Effector CD4-positive, alpha-beta T cell (primary cell): ENCODE results near the gene CLDN16. TPM values are rescaled to one million over a fixed set of nuclear protein-coding genes. Genes with fewer than 3 reads are reported as not detected.

Experiments used
- DNase-seq: peaks from one replicate; pipeline ENCODE4 v3.0.0-alpha.2; 2020
- total RNA-seq: gene quantifications from one replicate; lab custom pipeline; 2026; lab: John Stamatoyannopoulos, UW

Gene CLDN16
- total RNA-seq = not detected

GRCh38 chr3:190387578-190388213, at the start of gene CLDN16:
Gene CLDN16, plus strand, starts transcription at chr3:190388163. Its CDS starts 167 bp downstream, at chr3:190388330.
- no peak for DNase-seq

- no peak for DNase-seq
Measured at GRCh38 chr3:190338717-190339116, 49.2 kb upstream of the CLDN16 start.

GRCh38 chr3:190339130-190339529, 48.8 kb upstream of the CLDN16 start:
- DNase-seq = no peak

GRCh38 chr3:190340071-190340470, 47.9 kb upstream of the CLDN16 start:
- no peak for DNase-seq

- no peak for DNase-seq
Measured at GRCh38 chr3:190345027-190345821, 42.7 kb upstream of the CLDN16 start.

- no peak for DNase-seq
Measured at GRCh38 chr3:190345878-190346277, 42.1 kb upstream of the CLDN16 start.

- no peak for DNase-seq
Measured at GRCh38 chr3:190346541-190346940, 41.4 kb upstream of the CLDN16 start.

- no peak for DNase-seq
Measured at GRCh38 chr3:190352861-190353457, 35.0 kb upstream of the CLDN16 start.

- DNase-seq = no peak
Measured at GRCh38 chr3:190356246-190356645, 31.7 kb upstream of the CLDN16 start.

- no peak for DNase-seq
Measured at GRCh38 chr3:190357468-190357867, 30.5 kb upstream of the CLDN16 start.

- DNase-seq = no peak
Measured at GRCh38 chr3:190359813-190360212, 28.1 kb upstream of the CLDN16 start.

- no peak for DNase-seq
Measured at GRCh38 chr3:190360228-190360627, 27.7 kb upstream of the CLDN16 start.

GRCh38 chr3:190361791-190362190, 26.2 kb upstream of the CLDN16 start:
- DNase-seq = no peak

GRCh38 chr3:190362258-190362657, 25.7 kb upstream of the CLDN16 start:
- no peak for DNase-seq

- no peak for DNase-seq
Measured at GRCh38 chr3:190366133-190366532, 21.8 kb upstream of the CLDN16 start.

GRCh38 chr3:190368881-190369280, 19.1 kb upstream of the CLDN16 start:
- no peak for DNase-seq

- no peak for DNase-seq
Measured at GRCh38 chr3:190369668-190370295, 18.2 kb upstream of the CLDN16 start.

GRCh38 chr3:190370369-190370768, 17.6 kb upstream of the CLDN16 start:
- no peak for DNase-seq

GRCh38 chr3:190371152-190371551, 16.8 kb upstream of the CLDN16 start:
- no peak for DNase-seq

GRCh38 chr3:190375246-190375645, 12.7 kb upstream of the CLDN16 start:
- DNase-seq = no peak

GRCh38 chr3:190375671-190376070, 12.3 kb upstream of the CLDN16 start:
- no peak for DNase-seq

GRCh38 chr3:190378240-190378891, 9.6 kb upstream of the CLDN16 start:
- DNase-seq = no peak

- DNase-seq = no peak
Measured at GRCh38 chr3:190380184-190380583, 7.8 kb upstream of the CLDN16 start.
